Keratinocyte (primary cell): Measurements from ENCODE around the gene HOXA1.

Experiments used
- CTCF ChIP-seq, 3 experiments: IDR thresholded peaks in 1 of 3; conservative IDR thresholded peaks in 1 of 3; optimal IDR thresholded peaks in 1 of 3; 2 replicates in 2 of 3; 3 replicates in 1 of 3; pipeline versions ENCODE3 to v1.5.1; 2011; ENCODE audit warnings: low read length in 3 of 3, mild to moderate bottlenecking in 3 of 3, moderate library complexity in 2 of 3, control low read depth in 1 of 3, inconsistent platforms in 1 of 3; ENCODE audit not compliant: insufficient read depth in 2 of 3; ENCODE audit errors: extremely low read depth in 1 of 3
- EZH2 ChIP-seq: IDR thresholded peaks from one replicate; pipeline ENCODE4 v1.6.1; 2012; ENCODE audit warnings: inconsistent platforms, mild to moderate bottlenecking, low read length, moderate library complexity

GRCh38 chr7:27068259-27068658 is 27.5 kb downstream of the HOXA1 start:
- TF ChIP-seq CTCF (optimal IDR thresholded peaks at IDR 0.05 in 1 of 3, IDR thresholded peaks at IDR 0.05 in 1 of 3, conservative IDR thresholded peaks at IDR 0.05 in 1 of 3; ENCODE audit: extremely low read depth in 1 of 3, insufficient read depth in 2 of 3, low read length in 3 of 3), result no peak
- TF ChIP-seq EZH2, result no peak
